Measurements from ENCODE around the gene FAP. TPM values are rescaled to one million over a fixed set of nuclear protein-coding genes. Genes with fewer than 3 reads are reported as not detected.

FAP gene
- total and polyA plus RNA-seq, 2 of the 4 experiments (the other 2 are of a cell fraction): 71.0 to 95.0 TPM

DNA sequence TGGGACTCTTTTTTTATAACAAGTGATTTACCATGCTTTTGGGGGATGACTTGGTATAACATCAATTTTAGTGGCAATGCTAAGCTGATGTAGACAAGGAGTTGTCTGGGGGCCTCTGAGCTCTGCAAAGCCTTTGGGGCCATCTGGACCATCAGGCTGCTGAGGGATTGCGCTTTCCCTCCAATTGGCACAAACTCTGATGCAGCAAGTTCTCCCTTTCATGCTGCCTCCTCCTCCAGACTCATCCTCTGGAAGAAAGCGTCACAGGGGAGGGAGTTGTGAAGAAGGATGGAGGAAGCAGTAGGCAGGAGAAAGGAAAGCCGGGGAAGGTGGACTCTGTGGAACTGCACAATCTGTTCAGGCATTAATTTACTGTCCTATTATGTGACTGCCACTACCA lies 10.2 kb upstream of the FAP start:
- Histone ChIP-seq H3K4me3 (ENCODE audit: insufficient read depth, low read depth, low read length) (no peak overlapping the region), H2BK5ac (ENCODE audit: low read depth, low read length, poor library complexity, severe bottlenecking) (no peak overlapping the region), H2AK5ac (ENCODE audit: low read depth, low read length) (no peak overlapping the region), H3K56ac (ENCODE audit: extremely low read depth, insufficient read depth, low read length) (no peak overlapping the region), H3K4me1 (ENCODE audit: control insufficient read depth, insufficient read depth, low read length) (no peaks in the 10 kb centered on the region), H4K20me1 (ENCODE audit: insufficient read depth, low read length) (no peaks in the 10 kb centered on the region), H2BK120ac (ENCODE audit: low read depth, low read length) (no peak overlapping the region), H2BK20ac (ENCODE audit: low read depth, low read length) (no peak overlapping the region), H3K14ac (replicated peaks; ENCODE audit: low read depth, low read length) (no peak overlapping the region), H3K18ac (ENCODE audit: low read depth, low read length) (no peak overlapping the region), H2AFZ (replicated peaks; ENCODE audit: low read length, poor library complexity) (no peak overlapping the region), H4K5ac (ENCODE audit: low read depth, low read length) (no peak overlapping the region), H3K27me3 (ENCODE audit: control insufficient read depth, insufficient read depth, low read length) (no peaks in the 10 kb centered on the region), H2BK15ac (ENCODE audit: low read depth, low read length) (no peak overlapping the region), H2AK9ac (replicated peaks; ENCODE audit: low read depth, low read length, poor library complexity) (no peak overlapping the region), H3K79me1 (ENCODE audit: low read depth in 1 of 2, low read length in 2 of 2) (no peaks in the 10 kb centered on the region), H3K4me2 (ENCODE audit: low read depth, low read length) (no peak overlapping the region), H3K27ac (ENCODE audit: insufficient read depth, low read length) (no peak overlapping the region), H4K91ac (ENCODE audit: insufficient read depth, low read depth, low read length) (no peak overlapping the region), H4K8ac (ENCODE audit: low read depth in 2 of 2, low read length in 2 of 2) (no peak overlapping the region), H3K9me3 (ENCODE audit: control insufficient read depth, insufficient read depth, low read length) (no peaks in the 10 kb centered on the region; the same call in 1 of the 2 replicates), H3K36me3 (ENCODE audit: control insufficient read depth, insufficient read depth, low read length) (no peaks in the 10 kb centered on the region), H3K23ac (ENCODE audit: low read depth, low read length) (no peak overlapping the region), H3K9me1 (ENCODE audit: insufficient read depth, low read length) (no peaks in the 10 kb centered on the region), H3K9ac (ENCODE audit: low read depth, low read length) (no peak overlapping the region), H3K4ac (ENCODE audit: low read depth, low read length) (no peak overlapping the region)
- ATAC-seq (ENCODE audit: low read depth) (no peak), DNase-seq (no peak)
- ChIA-PET POLR2A (ENCODE audit: unreplicated experiment) (no interaction called here), CTCF (no interaction called here)
- intact Hi-C loops (cut with micrococcal nuclease): no loop called here
- no CpG with 5 or more reads among the region's 3 CpGs for WGBS, 2 experiments (ENCODE audit: extremely low coverage in 2 of 2, insufficient read length in 1 of 2)
- no TSS peak for BruUV-seq (replicated peaks)
- in situ Hi-C loops (cut with MboI; ENCODE audit: low sequenced_read_pairs): no loop called here
- dilution Hi-C loops (cut with HindIII; ENCODE audit: low sequenced_read_pairs, unreplicated experiment): no loop called here
- TF ChIP-seq MAZ (IDR thresholded peaks at IDR 0.05; ENCODE audit: borderline replicate concordance, low read depth, low read length) (no peak), RAD21 (IDR thresholded peaks at IDR 0.05; ENCODE audit: low read length) (no peak), CEBPB (IDR thresholded peaks at IDR 0.05; ENCODE audit: low read depth, low read length) (no peak), MAFK (IDR thresholded peaks at IDR 0.05; ENCODE audit: low read depth, low read length) (no peak), FOS (IDR thresholded peaks at IDR 0.05; ENCODE audit: low read depth, low read length) (no peak), NFE2L2 (IDR thresholded peaks at IDR 0.05; ENCODE audit: low read depth, low read length) (no peak), CHD1 (IDR thresholded peaks at IDR 0.05; ENCODE audit: low read depth, low read length) (no peak), RCOR1 (IDR thresholded peaks at IDR 0.05; ENCODE audit: insufficient replicate concordance, low read length) (no peak), SMC3 (IDR thresholded peaks at IDR 0.05; ENCODE audit: low read depth, low read length) (no peak)
- TF ChIP-seq, protein P1, sequence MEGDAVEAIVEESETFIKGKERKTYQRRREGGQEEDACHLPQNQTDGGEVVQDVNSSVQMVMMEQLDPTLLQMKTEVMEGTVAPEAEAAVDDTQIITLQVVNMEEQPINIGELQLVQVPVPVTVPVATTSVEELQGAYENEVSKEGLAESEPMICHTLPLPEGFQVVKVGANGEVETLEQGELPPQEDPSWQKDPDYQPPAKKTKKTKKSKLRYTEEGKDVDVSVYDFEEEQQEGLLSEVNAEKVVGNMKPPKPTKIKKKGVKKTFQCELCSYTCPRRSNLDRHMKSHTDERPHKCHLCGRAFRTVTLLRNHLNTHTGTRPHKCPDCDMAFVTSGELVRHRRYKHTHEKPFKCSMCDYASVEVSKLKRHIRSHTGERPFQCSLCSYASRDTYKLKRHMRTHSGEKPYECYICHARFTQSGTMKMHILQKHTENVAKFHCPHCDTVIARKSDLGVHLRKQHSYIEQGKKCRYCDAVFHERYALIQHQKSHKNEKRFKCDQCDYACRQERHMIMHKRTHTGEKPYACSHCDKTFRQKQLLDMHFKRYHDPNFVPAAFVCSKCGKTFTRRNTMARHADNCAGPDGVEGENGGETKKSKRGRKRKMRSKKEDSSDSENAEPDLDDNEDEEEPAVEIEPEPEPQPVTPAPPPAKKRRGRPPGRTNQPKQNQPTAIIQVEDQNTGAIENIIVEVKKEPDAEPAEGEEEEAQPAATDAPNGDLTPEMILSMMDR (conservative IDR thresholded peaks at IDR 0.05; ENCODE audit: low read depth, low read length): no peak

All from IMR-90 (cell line).